SK-N-SH treated with all-trans-retinoic acid at 6 μM for 48 hours (cell line): ENCODE measurements around the gene NFYC.

Experiments used
- ATAC-seq: fragments of 200-7000 bp; cut with Tn5 transposase; 3 replicates; pipeline ENCODE4 v1.9.1; 2020; ENCODE audit warnings: mild to moderate bottlenecking, moderate library complexity
- ARNTL ChIP-seq: fragments of 450-650 bp; formaldehyde crosslinking; IDR thresholded peaks from 2 replicates; pipeline ENCODE4 v1.5.0; 2020; ENCODE audit warnings: low read depth, mild to moderate bottlenecking, moderate library complexity, borderline replicate concordance
- BACH2 ChIP-seq: fragments of 250-450 bp; sonication (Bioruptor Pico); IDR thresholded peaks from 2 replicates; pipeline ENCODE4 v1.9.0; 2021; ENCODE audit warnings: mild to moderate bottlenecking, borderline replicate concordance
- CREB5 ChIP-seq: fragments of 250-450 bp; sonication (Bioruptor Pico); IDR thresholded peaks from 2 replicates; pipeline ENCODE4 v1.5.1; 2020; ENCODE audit warnings: low read depth, mild to moderate bottlenecking, moderate library complexity
- CSDC2 ChIP-seq: fragments of 250-450 bp; sonication (Bioruptor Pico); IDR thresholded peaks from 2 replicates; pipeline ENCODE4 v1.5.0; 2020; ENCODE audit warnings: mild to moderate bottlenecking, moderate library complexity
- CSRNP3 ChIP-seq: fragments of 250-450 bp; sonication (Bioruptor Pico); IDR thresholded peaks from 2 replicates; pipeline ENCODE4 v1.5.1; 2021; ENCODE audit warnings: mild to moderate bottlenecking, moderate library complexity
- ESRRG ChIP-seq: fragments of 250-450 bp; sonication (Bioruptor Pico); IDR thresholded peaks from 2 replicates; pipeline ENCODE4 v1.6.1; 2021; ENCODE audit warnings: mild to moderate bottlenecking
- GLIS3 ChIP-seq: fragments of 250-450 bp; sonication (Bioruptor Pico); IDR thresholded peaks from 2 replicates; pipeline ENCODE4 v1.5.0; 2020; ENCODE audit warnings: mild to moderate bottlenecking, moderate library complexity
- ISL1 ChIP-seq: fragments of 250-450 bp; sonication (Bioruptor Pico); IDR thresholded peaks from 2 replicates; pipeline ENCODE4 v2.1.2; 2022; ENCODE audit warnings: mild to moderate bottlenecking, moderate library complexity
- OSR1 ChIP-seq: fragments of 250-450 bp; sonication (Bioruptor Pico); IDR thresholded peaks from 2 replicates; pipeline ENCODE4 v1.8.0; 2022; ENCODE audit warnings: moderate library complexity, mild to moderate bottlenecking, inconsistent platforms
- PATZ1 ChIP-seq: fragments of 250-450 bp; sonication (Bioruptor Pico); IDR thresholded peaks from 2 replicates; pipeline ENCODE4 v1.8.0; 2020; ENCODE audit warnings: mild to moderate bottlenecking, moderate library complexity, borderline replicate concordance
- PPARA ChIP-seq: fragments of 250-450 bp; sonication (Bioruptor Pico); IDR thresholded peaks from 2 replicates; pipeline ENCODE4 v1.5.0; 2020; ENCODE audit warnings: mild to moderate bottlenecking, borderline replicate concordance
- RARB ChIP-seq: fragments of 250-450 bp; sonication (Bioruptor Pico); IDR thresholded peaks from 2 replicates; pipeline ENCODE4 v1.8.0; 2021; ENCODE audit warnings: mild to moderate bottlenecking, moderate library complexity
- SNAI2 ChIP-seq: fragments of 250-450 bp; sonication (Bioruptor Pico); IDR thresholded peaks from 2 replicates; pipeline ENCODE4 v1.5.0; 2020; ENCODE audit warnings: mild to moderate bottlenecking, moderate library complexity
- TCF4 ChIP-seq: fragments of 250-450 bp; sonication (Bioruptor Pico); IDR thresholded peaks from 2 replicates; pipeline ENCODE4 v1.8.0; 2021; ENCODE audit warnings: mild to moderate bottlenecking, moderate library complexity, borderline replicate concordance
- TOX ChIP-seq: fragments of 250-450 bp; sonication (Bioruptor Pico); IDR thresholded peaks from 2 replicates; pipeline ENCODE4 v1.8.0; 2021; ENCODE audit warnings: mild to moderate bottlenecking, moderate library complexity, borderline replicate concordance
- TSHZ2 ChIP-seq: fragments of 250-450 bp; sonication (Bioruptor Pico); IDR thresholded peaks from 2 replicates; pipeline ENCODE4 v1.5.0; 2020; ENCODE audit warnings: mild to moderate bottlenecking, moderate library complexity
- ZC3H10 ChIP-seq: fragments of 250-450 bp; sonication (Bioruptor Pico); IDR thresholded peaks from 2 replicates; pipeline ENCODE4 v1.5.1; 2021; ENCODE audit warnings: mild to moderate bottlenecking, moderate library complexity
- ZFP3 ChIP-seq: fragments of 250-450 bp; sonication (Bioruptor Pico); IDR thresholded peaks from 2 replicates; pipeline ENCODE4 v1.5.0; 2020; ENCODE audit warnings: mild to moderate bottlenecking, moderate library complexity
- ZFP30 ChIP-seq: fragments of 450-650 bp; formaldehyde crosslinking; IDR thresholded peaks from 2 replicates; pipeline ENCODE4 v1.5.0; 2022; ENCODE audit warnings: mild to moderate bottlenecking, moderate library complexity
- ZNF70 ChIP-seq: fragments of 450-650 bp; formaldehyde crosslinking; IDR thresholded peaks from 2 replicates; pipeline ENCODE4 v1.5.0; 2020; ENCODE audit warnings: mild to moderate bottlenecking, moderate library complexity

NFYC gene

GRCh38 chr1:40794048-40794447 is 102.5 kb downstream of the NFYC start:
- no peak for ATAC-seq
- TF ChIP-seq ZFP30 (no peak), ZNF70 (CRISPR knock-in tag) (no peak), CSDC2 (CRISPR knock-in tag) (no peak), RARB (CRISPR knock-in tag) (no peak), PATZ1 (CRISPR knock-in tag) (no peak), ESRRG (CRISPR knock-in tag) (no peak), TOX (CRISPR knock-in tag) (no peak), ISL1 (CRISPR knock-in tag) (no peak)

- TF ChIP-seq ARNTL (CRISPR knock-in tag) (no peak), RARB (CRISPR knock-in tag) (no peak), ZFP30 (no peak), TCF4 (CRISPR knock-in tag) (no peak), ZFP3 (no peak), CREB5 (CRISPR knock-in tag) (no peak), PPARA (CRISPR knock-in tag) (no peak), GLIS3 (CRISPR knock-in tag) (no peak), ISL1 (CRISPR knock-in tag) (no peak), ZC3H10 (CRISPR knock-in tag) (no peak), SNAI2 (no peak)
- TF ChIP-seq, all 23 proteins: peak for 0
- ATAC-seq = no peak
Observed at GRCh38 chr1:40794974-40795715, 103.6 kb downstream of the NFYC start.

GRCh38 chr1:40795811-40796586 is 104.5 kb downstream of the NFYC start:
- no peak for ATAC-seq
- TF ChIP-seq RARB (CRISPR knock-in tag) (no peak), SNAI2 (no peak), ZFP30 (no peak), ZNF70 (CRISPR knock-in tag) (no peak), CREB5 (CRISPR knock-in tag) (no peak), ESRRG (CRISPR knock-in tag) (no peak), ZC3H10 (CRISPR knock-in tag) (no peak), TOX (CRISPR knock-in tag) (no peak), CSDC2 (CRISPR knock-in tag) (no peak), BACH2 (CRISPR knock-in tag) (no peak), TCF4 (CRISPR knock-in tag) (no peak), OSR1 (CRISPR knock-in tag) (no peak), CSRNP3 (CRISPR knock-in tag) (no peak), TSHZ2 (no peak), ARNTL (CRISPR knock-in tag) (no peak)
